HUDEP-2 (cell line): ENCODE results near the gene SH3GL3.

Experiments
- DNase-seq, 76 experiments: peaks; one replicate each; lab custom pipeline; 2025; ENCODE audit not compliant: unreplicated experiment in 76 of 76; lab: John Stamatoyannopoulos, UW

The SH3GL3 gene

DNA sequence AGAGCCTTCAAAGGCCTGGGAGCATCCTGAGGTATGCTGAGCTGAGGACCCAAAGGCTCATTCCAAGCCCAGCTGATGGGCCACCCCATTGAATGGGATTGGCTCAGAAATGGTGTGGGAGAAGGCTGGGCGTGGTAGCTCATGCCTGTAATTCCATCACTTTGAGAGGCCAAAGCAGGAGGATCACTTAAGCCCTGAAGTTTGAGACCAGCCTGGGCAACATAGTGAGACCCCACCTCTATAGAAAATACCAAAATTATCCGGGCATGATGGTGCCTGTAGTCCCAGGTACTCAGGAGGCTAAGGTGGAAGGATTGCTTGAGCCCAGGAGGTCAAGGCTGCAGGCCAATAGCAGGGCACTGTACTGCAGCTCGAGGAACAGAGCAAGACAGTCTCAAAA, 163.0 kb downstream of the SH3GL3 start:
- DNase-seq = no peak

DNA sequence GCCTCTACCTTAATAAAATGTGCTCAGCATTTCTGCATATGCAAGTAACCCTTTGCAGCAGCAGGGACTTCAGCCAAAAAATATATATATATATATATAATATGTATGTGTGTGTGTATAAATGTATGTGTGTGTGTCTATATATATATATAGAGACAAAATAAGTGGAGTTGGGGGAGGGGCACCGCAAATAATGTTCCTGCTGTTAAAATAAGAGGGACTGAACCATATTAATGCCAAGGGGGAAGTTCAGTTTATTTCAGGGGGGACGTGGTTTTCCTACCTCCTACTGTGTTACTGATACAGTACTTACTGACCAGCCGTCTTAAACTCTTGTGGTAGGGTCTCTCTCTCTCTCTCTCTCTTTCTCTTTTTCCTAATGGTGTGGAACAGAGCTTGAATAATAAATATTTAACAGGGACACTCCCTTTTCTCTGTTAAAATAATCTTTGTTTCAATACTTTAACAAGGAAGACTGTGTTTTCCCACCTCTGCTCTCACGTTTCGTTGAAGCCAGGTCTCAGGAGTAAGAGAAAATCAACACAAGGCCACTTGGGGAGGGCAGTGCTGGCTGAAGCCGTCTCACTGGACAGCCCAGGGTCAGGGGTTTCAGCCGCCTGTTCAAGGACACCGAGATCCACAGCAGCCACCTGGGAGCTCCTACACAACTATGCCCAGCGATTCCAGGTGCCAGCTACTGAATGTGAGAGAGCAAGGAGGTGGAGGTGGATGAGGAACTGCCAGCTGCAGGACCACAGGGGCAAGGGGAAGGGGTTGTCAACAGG, 164.0 kb downstream of the SH3GL3 start:
- DNase-seq = no peak

DNA sequence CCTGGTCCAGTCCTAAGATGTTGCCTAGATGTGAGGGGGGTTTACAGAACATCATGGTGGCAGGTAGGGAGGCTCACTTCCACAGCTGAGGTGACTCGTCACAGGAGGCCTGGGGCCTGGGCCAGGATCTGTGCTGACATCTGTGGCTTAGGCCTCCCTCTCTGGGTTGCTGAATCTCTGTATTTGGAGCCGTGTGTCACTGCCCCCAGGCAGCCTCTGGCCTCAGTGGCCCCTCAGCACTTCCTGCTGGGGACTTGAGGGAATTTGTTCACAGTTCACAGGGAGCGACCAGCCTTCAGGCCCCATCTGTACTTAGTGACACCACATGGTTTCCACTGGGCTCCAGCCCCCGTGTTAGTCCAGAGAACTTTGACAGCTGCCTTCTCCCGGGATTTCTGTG, 165.1 kb downstream of the SH3GL3 start:
- no peak for DNase-seq

DNA sequence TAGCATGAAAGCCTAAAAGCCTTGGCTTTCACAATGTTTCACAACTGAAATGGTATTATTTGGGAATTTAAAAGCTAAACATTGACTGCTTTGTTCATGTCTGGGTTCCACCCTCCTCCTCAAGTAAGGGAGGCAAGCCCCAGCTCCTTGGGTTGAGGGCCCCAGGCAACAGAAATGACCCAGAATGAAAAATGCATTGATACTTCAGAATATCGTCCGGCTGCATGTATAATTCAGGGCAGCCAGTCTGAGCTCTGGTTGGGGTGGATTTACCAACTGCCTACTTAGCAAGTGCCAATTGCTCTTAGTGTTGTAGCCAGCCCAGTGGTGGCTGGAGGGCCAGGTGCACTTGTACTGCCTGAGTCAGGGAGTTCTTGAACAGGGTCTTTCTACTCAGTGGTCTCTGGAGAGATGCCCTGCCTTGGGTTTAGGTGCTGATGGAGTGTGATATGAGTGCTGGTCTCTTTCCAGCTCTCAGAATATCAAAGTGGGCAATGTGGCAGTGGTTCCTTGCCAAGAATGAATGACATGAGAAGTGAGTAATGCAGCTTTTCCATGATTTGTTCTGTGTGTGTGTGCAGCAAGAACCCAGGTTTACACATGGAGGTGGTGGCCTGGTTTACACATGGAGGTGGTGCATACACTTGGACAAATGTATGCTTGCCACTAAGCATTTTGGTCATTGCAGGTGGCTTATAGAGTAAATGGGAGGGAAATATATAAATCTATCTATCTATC, 165.9 kb downstream of the SH3GL3 start:
- no peak for DNase-seq

DNA sequence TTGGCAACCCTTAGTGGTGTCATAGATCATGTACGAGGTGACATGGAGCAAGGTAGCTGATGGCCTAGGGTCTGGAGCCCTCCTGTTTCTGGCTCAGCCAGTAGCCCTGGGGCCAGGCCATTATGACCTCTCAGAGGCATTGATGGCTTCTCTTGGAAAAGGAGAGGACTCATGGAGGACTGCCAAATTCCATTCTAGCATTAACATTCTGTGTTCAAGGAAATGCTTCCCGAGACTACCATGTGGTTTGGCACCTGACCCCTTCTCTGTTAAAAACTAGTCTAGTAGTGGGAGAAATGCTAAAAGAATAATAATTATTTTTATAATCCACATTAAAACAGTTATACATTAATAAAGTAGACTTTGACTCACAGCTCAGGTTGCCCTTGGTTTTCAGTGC, 166.6 kb downstream of the SH3GL3 start:
- DNase-seq = no peak

DNA sequence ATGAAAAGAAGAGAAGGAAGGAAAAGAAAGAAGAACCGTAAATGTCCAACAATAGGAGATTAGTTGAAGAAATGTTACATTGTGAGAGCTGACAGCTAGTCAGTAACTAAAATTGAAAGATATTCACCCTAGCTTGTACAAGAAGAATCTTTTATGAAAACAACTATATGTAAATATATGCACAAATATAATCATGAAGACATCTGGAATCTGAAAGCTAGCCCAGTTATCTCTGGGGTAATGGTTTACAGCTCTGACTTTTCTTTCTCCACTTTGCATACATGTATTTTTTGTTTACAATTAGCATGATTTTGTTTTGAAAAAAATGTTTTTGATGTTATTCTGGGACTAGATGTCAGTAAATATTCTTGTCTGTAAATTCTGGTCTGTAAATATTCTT, 169.7 kb downstream of the SH3GL3 start:
- no peak for DNase-seq

DNA sequence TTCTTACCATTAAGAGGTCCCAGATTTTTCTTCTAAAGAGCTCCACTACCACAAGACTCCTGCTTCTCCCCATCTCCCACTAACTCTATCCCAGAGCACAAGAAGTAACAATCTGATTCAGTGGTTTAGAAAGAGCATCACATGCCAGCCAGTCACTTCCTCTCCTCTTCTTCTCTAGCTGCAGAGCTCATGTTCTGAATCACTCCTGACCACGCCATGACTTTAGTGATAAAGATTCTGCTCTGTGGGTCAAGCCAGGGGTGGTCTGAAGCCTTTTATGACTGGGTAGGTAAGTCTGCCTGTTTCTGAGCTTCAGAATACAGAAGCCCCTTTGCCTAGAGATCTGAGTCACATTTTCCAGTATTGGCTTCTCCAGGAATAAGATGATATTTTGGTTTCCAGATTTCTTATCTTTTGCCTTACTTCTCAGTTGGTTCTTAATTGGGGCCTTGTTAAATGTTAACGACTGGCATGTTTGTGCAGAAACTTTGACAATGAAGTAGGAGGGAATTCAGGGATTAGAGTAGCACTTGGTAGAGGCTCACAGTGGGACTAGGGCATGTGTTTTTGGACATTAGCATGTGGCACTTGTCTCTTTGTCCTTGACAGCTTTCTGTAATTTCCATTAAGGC, 179.1 kb downstream of the SH3GL3 start:
- DNase-seq = no peak

DNA sequence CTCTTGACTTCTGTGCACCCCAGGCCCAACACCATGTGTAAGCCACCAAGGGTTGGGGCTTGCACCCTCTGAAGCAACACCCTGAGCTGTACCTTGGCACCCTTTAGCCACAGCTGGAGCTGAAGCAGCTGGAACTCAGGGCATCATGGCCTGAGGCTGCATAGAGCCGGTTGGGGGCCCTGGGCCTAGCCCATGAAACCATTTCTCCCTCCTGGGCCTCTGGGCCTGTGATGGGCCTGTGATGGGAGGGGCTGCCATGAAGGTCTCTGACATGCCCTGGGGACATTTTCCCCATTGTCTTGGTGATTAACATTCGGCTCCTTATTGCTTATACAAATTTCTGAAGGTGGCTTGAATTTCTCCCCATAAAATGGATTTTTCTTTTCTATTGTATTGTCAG, 184.4 kb downstream of the SH3GL3 start:
- no peak for DNase-seq

DNA sequence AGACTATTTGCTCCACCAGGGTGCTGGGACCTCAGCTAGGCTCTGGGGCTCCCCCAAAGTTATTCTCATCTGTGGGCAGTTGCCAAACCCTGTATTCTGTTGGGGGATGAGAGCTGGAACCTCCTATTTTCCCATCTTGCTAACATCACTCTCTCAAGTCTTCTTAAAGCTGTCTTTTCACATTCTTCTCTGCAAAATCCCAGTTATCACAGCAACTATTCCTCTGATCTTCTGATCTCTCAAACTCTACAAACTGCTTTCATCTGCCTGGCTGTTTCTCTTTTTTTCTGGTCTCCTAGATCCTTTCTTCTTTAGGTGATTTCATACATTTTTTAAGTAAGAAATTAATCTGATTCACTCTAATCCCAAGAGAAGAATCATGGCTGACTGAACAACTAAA, 196.1 kb downstream of the SH3GL3 start:
- DNase-seq = no peak

DNA sequence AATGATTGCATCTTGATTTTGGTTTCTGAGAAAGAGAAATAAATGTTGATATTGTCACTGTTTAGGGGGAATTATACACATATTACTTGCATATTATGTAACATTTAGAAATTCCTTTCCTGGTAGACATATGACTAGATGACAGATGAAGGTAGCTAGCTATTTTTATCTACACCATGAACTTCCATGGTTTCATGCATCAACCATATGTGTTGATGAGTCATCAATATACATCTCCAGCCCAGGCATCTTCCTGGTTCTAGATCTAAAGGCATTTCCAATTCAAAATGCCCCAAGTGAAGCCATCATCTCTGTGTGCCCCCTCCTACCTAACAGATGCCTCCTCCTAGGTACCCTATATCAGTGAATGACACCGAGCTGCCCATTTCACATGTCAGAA, 197.3 kb downstream of the SH3GL3 start:
- no peak for DNase-seq

DNA sequence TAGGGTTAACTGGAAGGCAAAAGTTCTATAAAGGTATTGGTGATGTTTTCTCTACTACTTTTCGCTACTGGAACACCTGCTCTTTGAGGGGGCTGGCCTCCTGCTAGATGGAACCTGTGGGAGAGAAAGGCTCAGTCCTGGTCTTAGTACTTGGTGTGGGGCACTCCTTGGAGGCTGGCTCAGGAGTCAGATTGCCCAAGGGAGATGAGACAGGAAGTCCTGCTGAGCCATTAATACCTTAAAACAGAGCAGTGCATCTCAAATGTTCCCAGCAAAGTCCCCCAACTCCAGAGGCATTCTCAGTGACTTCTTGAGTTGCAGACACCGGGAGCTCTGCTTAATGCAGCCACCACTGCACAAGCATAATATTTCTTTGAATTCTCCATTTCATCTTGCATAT, 203.7 kb downstream of the SH3GL3 start:
- no peak for DNase-seq

DNA sequence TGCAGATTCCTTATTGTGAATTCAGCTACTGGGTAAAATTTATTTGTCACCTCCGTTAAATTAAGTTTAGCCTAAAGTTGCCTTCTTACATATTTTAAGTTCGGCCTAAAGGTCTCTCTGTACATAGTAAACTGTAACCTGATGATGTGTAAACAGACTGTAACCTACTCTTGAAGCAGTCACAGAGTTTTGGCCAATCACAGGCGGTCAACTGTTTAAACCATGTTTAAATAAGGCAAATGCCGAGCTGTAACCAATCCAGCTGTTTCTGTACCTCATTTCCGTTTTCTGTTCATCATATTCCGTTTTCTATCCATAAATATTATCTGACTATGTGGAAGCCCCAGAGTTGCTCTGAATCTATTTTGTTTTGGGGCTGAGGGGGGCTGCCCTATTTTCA, 204.4 kb downstream of the SH3GL3 start:
- DNase-seq = no peak

DNA sequence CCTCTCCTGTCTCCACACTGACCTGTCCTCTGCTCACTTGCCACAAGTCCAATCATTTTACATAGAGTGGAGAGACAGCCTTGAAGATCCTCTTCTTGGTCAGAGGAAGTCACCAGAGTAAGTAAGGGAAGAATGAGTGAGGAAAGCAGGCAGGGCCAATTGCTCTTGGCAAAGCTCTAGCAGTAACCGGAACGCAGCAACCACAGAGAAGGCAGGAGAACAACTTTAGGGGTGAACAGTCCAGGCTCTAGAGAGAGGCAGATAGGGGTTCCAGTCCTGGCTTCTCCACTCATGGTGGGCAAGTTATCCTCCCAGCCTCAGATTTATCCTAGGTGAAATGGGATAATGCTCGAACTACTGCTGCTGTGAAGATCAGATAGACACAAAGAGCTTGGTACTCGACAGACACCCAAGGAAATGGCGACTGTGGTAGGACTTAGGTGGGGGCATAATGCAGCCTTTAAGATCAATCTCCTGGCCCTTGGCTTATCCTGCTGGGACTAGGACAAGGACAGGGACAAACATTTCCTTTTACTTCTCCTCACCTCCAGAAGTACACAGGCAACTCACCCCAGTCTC, 205.6 kb downstream of the SH3GL3 start:
- DNase-seq = peak in 1 of 76 experiments; percentile 1

DNA sequence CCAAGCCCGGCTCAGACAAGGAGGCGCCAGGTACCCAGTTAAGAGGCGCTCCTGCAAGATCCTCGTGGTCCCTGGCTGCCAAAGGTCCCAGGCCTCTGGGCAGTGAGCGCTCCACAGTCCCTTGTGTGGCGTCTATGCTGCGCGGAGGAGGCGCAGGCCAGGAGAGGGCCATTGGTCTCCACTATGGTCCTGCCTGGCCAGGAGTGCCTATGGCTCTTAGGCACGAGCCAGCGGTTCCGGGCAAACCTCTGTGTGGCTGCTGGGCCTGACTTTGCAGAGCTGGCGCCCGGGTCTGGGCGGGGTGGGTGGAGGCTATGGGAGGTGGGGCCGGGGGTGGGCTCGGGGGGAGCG, 206.1 kb downstream of the SH3GL3 start:
- no peak for DNase-seq

DNA sequence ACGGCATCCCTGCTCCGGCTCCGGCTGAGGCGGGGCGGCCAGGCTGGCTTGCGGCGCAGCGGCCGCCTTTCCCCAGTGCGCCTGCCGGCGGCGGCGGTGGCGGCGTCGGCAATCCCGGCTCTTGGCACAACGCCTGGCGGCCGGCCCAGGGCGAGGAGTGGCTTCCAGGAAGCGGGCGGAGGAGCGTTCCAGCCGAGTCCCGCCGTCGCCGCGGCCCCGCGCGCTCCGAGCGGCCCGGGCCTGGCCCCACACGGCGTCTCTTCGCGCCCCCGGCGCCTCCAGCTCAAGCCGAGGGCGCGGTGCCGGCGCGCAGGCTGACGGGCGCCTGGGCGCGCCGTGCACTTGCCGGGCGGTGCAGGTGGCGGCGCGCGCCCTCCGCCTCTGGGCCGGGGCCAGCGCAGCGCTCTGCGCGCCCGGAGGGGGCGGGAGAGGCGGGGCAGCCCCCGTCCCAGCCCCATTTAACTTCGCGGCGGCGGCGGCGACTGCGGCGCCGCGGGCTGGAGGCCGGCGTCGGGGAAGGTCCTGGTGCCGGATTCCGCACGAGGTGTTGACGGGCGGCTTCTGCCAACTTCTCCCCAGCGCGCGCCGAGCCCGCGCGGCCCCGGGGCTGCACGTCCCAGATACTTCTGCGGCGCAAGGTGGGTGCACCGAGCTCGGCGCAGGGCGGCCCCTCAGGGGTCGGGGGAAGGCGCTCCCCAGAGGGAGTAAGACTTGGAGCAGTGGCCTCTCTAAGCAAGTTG, 206.7 kb downstream of the SH3GL3 start, which contains the start of gene ADAMTSL3:
Gene ADAMTSL3 (plus strand): TSS at position 485 of the 740 bp plus-strand sequence. CDS start 1,639 bp downstream, outside the sequence.
- peak in 46 of 76 experiments; percentile 1 to 62 (median 23) for DNase-seq

DNA sequence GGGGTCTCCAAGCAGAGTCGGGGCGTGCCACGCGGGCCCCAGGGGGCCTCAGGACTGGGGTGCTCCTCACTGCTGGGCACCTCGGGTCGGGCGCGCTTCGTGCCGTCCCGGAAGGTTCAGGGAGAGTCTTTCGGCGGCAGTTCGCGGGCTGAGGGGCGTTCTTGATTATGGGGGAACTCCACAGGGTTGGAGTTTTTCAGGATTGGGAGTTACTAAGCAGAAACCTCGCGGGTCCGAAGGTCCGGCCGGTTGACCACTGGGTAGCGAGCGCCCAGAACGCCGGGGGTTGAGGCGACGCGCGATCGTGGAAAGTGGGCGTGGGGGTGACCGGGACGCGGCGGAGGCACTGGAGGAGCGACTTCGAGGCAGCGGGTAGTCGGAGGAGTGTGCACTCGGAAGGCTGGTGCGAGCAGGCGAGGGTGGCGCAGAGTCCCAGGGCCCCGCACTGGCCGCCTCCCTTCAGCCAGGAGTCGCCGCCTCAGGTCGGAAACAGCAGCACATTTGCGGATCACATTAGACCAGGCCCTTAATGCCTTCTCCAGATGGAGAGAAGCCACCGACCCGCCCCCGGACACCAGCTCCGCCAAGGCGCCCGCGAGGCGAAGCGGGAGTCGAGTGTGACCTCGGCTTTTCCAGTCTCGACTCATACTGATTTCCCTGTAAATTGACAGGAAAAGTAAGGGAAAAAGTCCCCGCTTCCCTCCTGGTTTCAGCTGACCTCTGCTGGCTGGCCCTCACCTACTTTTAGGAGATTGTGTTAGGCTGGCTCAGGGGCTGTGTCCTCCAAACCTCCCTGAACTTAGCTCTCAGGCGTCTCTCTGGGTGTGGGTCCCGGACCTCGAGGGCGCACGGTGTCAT, 207.5 kb downstream of the SH3GL3 start:
- DNase-seq = no peak

DNA sequence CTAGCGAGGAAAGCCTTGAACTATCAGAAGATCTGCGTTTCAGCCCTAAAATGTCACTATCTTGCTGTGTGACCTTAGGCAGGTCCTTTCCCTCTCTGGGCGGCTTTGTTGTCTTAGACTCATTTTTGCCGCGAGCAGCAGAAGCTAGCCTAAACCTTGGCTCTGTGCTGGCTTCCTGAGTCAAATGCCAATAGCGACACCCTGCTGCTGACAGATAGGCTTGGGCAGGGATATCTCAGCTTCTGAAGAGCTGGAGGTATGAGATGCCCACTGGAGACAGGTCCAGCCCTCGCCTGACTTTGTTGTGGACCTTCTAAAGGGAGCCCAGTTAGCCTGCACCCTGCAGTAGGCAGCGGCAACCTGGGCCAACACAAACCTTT, 208.1 kb downstream of the SH3GL3 start:
- no peak for DNase-seq

DNA sequence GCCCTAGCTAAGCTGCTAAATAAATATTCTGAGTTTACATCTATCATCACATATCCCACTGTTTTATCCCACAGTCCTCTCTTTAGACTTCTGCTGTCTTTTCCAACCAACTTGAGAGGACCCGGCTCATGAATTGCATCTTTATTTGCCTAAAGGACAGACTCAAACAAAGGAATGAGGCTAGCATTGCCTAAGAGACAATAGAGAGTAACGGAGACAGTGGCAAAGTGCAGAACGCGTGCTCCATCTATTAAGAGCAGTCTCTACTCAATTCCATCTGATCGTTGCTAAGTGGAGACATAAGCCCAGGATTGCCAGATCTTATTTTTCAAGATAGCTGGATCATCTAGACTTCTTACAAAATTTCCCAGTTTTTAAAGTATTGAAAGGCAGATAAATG, 209.1 kb downstream of the SH3GL3 start:
- no peak for DNase-seq

DNA sequence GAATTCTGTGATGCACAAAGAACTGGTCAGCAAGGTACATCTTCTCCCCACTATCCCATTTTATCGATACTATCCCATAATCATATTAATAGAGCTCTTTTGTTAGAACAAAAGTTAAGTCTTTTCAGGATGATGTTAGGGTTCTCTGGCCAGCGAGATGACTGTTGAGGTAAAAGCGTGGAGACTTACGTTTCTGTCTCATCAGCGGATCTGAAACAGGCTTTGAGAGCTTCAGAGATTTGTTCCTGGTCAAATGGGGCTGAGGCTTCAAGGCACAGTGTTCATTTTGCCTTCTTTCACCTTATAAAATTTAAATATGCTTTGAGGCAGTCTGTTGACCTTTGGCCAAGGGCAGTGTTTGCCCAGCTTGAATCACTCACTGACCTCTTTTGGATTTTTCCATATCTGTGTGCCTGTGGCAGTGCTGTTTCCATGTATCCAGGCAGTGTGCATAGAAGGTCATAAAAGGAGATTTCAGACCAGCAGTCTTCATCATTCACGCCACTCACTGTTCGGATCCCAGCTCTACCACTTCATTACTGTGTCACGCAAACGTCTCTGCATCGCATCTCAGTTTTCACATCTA, 209.9 kb downstream of the SH3GL3 start:
- no peak for DNase-seq
